H1 (cell line): ENCODE results near the gene ZMPSTE24. TPM values are rescaled to one million over a fixed set of nuclear protein-coding genes. Genes with fewer than 3 reads are reported as not detected.

Experiments
- CTCF ChIA-PET: fragments of 300-600 bp; sonication (Branson Sonifier 250); formaldehyde crosslinking; loops from one replicate; lab custom pipeline; 2021; ENCODE audit not compliant: partially characterized antibody; lab: Charles Lee
- POLR2A ChIA-PET: fragments of 300-600 bp; sonication (Branson Sonifier 250); formaldehyde crosslinking; loops from one replicate; lab custom pipeline; 2021; ENCODE audit warnings: inconsistent platforms; ENCODE audit not compliant: partially characterized antibody; lab: Charles Lee
- DNase-seq, 2 experiments: peaks; one replicate each; pipeline versions ENCODE4 v3.0.0 to v3.0.0-alpha.2; 2010 to 2022; ENCODE audit warnings: low spot score in 2 of 2, low read depth in 1 of 2, mixed read lengths in 1 of 2
- FAIRE-seq: peaks from 2 replicates; lab custom pipeline; 2011; peaks lifted over from hg19 to GRCh38; lab: Jason Lieb, UNC
- H2AFZ ChIP-seq: 2 replicates; pipeline ENCODE4 v1.8.1; 2012; ENCODE audit warnings: low read length, inconsistent platforms
- H2AK5ac ChIP-seq: 2 replicates; pipeline ENCODE4 v1.6.1; 2013; ENCODE audit warnings: low read depth, low read length
- H2BK120ac ChIP-seq: replicated peaks from 2 replicates; pipeline ENCODE3; 2013; ENCODE audit warnings: low read depth, low read length, inconsistent platforms
- H2BK12ac ChIP-seq: 2 replicates; pipeline ENCODE4 v1.6.1; 2013; ENCODE audit warnings: low read depth, low read length
- H2BK15ac ChIP-seq: 2 replicates; pipeline ENCODE4 v1.6.1; 2013; ENCODE audit warnings: low read length
- H2BK20ac ChIP-seq: 2 replicates; pipeline ENCODE4 v1.6.1; 2013; ENCODE audit warnings: low read length
- H2BK5ac ChIP-seq: 2 replicates; pipeline ENCODE4 v1.6.1; 2013; ENCODE audit warnings: low read depth, low read length
- H3K14ac ChIP-seq: 2 replicates; pipeline ENCODE4 v1.6.1; 2013; ENCODE audit warnings: inconsistent platforms; ENCODE audit not compliant: insufficient read length
- H3K18ac ChIP-seq: 2 replicates; pipeline ENCODE4 v1.6.1; 2013; ENCODE audit warnings: low read length; ENCODE audit errors: extremely low read depth
- H3K23ac ChIP-seq: 2 replicates; pipeline ENCODE4 v1.6.1; 2013; ENCODE audit warnings: inconsistent platforms; ENCODE audit not compliant: insufficient read length
- H3K23me2 ChIP-seq: 2 replicates; pipeline ENCODE4 v1.6.1; 2013; ENCODE audit warnings: low read depth, low read length
- H3K27ac ChIP-seq: 2 replicates; pipeline ENCODE4 v1.6.1; 2011; ENCODE audit warnings: low read depth, low read length, inconsistent platforms
- H3K27me3 ChIP-seq, 4 experiments: replicated peaks in 1 of 4; 1 replicate in 1 of 4; 2 replicates in 3 of 4; pipeline versions ENCODE4 v1.6.1 to v1.8.1; 2011 to 2013; ENCODE audit warnings: low read length in 3 of 4, mild to moderate bottlenecking in 3 of 4, inconsistent platforms in 2 of 4, mixed read lengths in 2 of 4, moderate library complexity in 1 of 4; ENCODE audit not compliant: control insufficient read depth in 3 of 4, insufficient read depth in 3 of 4; ENCODE audit errors: extremely low read depth in 1 of 4
- H3K36me3 ChIP-seq, 4 experiments: 2 replicates each; pipeline versions ENCODE4 v1.6.1 to v1.8.1; 2011 to 2013; ENCODE audit warnings: mild to moderate bottlenecking in 4 of 4, low read length in 3 of 4, moderate library complexity in 2 of 4, control low read depth in 1 of 4, inconsistent platforms in 1 of 4; ENCODE audit not compliant: insufficient read depth in 4 of 4, control insufficient read depth in 2 of 4
- H3K4ac ChIP-seq: replicated peaks from 2 replicates; pipeline ENCODE3; 2013; ENCODE audit warnings: low read length, low read depth, mixed read lengths, inconsistent platforms; ENCODE audit not compliant: insufficient read length
- H3K4me1 ChIP-seq, 4 experiments: replicated peaks in 1 of 4; 1 replicate in 1 of 4; 2 replicates in 3 of 4; pipeline versions ENCODE4 v1.6.1 to v1.8.1; 2011 to 2013; ENCODE audit warnings: low read length in 3 of 4, inconsistent platforms in 2 of 4, mixed read lengths in 1 of 4; ENCODE audit not compliant: insufficient read depth in 4 of 4, control insufficient read depth in 3 of 4
- H3K4me2 ChIP-seq, 2 experiments: 2 replicates each; pipeline versions ENCODE4 v1.6.1 to v1.8.1; 2011 to 2013; ENCODE audit warnings: low read depth in 2 of 2, low read length in 2 of 2, control low read depth in 1 of 2, inconsistent platforms in 1 of 2, mild to moderate bottlenecking in 1 of 2; ENCODE audit not compliant: insufficient read depth in 1 of 2
- H3K4me3 ChIP-seq, 4 experiments: fragments of 200-600, 300-600 bp in 1 of 4; sonication (generic), shearing (Covaris generic), sonication (Bioruptor Twin) in 1 of 4; 2 replicates each; pipeline versions ENCODE4 v1.5.1 to v1.8.1; 2011 to 2016; ENCODE audit warnings: low read length in 4 of 4, low read depth in 3 of 4, control low read depth in 2 of 4, inconsistent platforms in 2 of 4, mild to moderate bottlenecking in 2 of 4, mixed read lengths in 1 of 4, moderate library complexity in 1 of 4; ENCODE audit not compliant: insufficient read depth in 2 of 4; ENCODE audit errors: extremely low read depth in 1 of 4
- H3K56ac ChIP-seq: replicated peaks from 2 replicates; pipeline ENCODE3; 2013; ENCODE audit warnings: low read depth, mild to moderate bottlenecking, mixed read lengths, low read length, inconsistent platforms; ENCODE audit not compliant: insufficient read length
- H3K79me1 ChIP-seq: 2 replicates; pipeline ENCODE4 v1.6.1; 2013; ENCODE audit warnings: low read depth, low read length, control low read depth
- H3K79me2 ChIP-seq, 2 experiments: 2 replicates each; pipeline versions ENCODE4 v1.6.1 to v1.8.1; 2012 to 2013; ENCODE audit warnings: low read length in 2 of 2, mild to moderate bottlenecking in 2 of 2, inconsistent platforms in 1 of 2; ENCODE audit not compliant: insufficient read depth in 2 of 2, control insufficient read depth in 1 of 2
- H3K9ac ChIP-seq, 4 experiments: replicated peaks in 1 of 4; 1 replicate in 1 of 4; 2 replicates in 3 of 4; pipeline versions ENCODE4 v1.6.1 to v1.8.1; 2011 to 2013; ENCODE audit warnings: low read depth in 3 of 4, low read length in 3 of 4, control low read depth in 2 of 4, mild to moderate bottlenecking in 2 of 4, moderate library complexity in 2 of 4, inconsistent platforms in 1 of 4; ENCODE audit errors: extremely low read depth in 1 of 4
- H3K9me3 ChIP-seq, 2 experiments: 2 replicates each; pipeline versions ENCODE4 v1.6.1 to v1.8.1; 2012 to 2013; ENCODE audit warnings: mild to moderate bottlenecking in 2 of 2, moderate library complexity in 2 of 2, control low read depth in 1 of 2, inconsistent platforms in 1 of 2, low read depth in 1 of 2, low read length in 1 of 2, mixed read lengths in 1 of 2; ENCODE audit not compliant: insufficient read depth in 2 of 2
- H4K20me1 ChIP-seq, 2 experiments: replicated peaks in 1 of 2; 2 replicates each; pipeline versions ENCODE3 to v1.8.1; 2011 to 2013; ENCODE audit warnings: inconsistent platforms in 2 of 2, low read length in 2 of 2, mild to moderate bottlenecking in 1 of 2; ENCODE audit not compliant: insufficient read depth in 2 of 2, control insufficient read depth in 1 of 2
- H4K5ac ChIP-seq: 2 replicates; pipeline ENCODE4 v1.6.1; 2013; ENCODE audit warnings: low read length, low read depth, mixed read lengths, inconsistent platforms; ENCODE audit not compliant: insufficient read length
- H4K8ac ChIP-seq: 2 replicates; pipeline ENCODE4 v1.8.0; 2013; ENCODE audit warnings: mild to moderate bottlenecking, moderate library complexity, low read length, inconsistent platforms; ENCODE audit not compliant: insufficient read depth; ENCODE audit errors: extremely low read depth
- H4K91ac ChIP-seq: replicated peaks from 2 replicates; pipeline ENCODE3; 2013; ENCODE audit warnings: low read length, mixed read lengths, inconsistent platforms; ENCODE audit not compliant: insufficient read length
- BACH1 ChIP-seq: IDR thresholded peaks from 2 replicates; pipeline ENCODE4 v1.6.1; 2012; ENCODE audit warnings: low read length, improper control_type of control experiment
- CEBPB ChIP-seq: IDR thresholded peaks from 2 replicates; pipeline ENCODE4 v1.6.1; 2012; ENCODE audit warnings: low read depth, low read length
- EP300 ChIP-seq, 2 experiments: IDR thresholded peaks; 1 replicate in 1 of 2; 2 replicates in 1 of 2; pipeline ENCODE4 v1.6.1; 2011 to 2012; ENCODE audit warnings: low read depth in 2 of 2, low read length in 2 of 2, mild to moderate bottlenecking in 2 of 2, borderline replicate concordance in 1 of 2, inconsistent platforms in 1 of 2, moderate library complexity in 1 of 2
- GTF2F1 ChIP-seq: IDR thresholded peaks from 2 replicates; pipeline ENCODE4 v1.6.1; 2012; ENCODE audit warnings: low read depth, low read length, improper control_type of control experiment, borderline replicate concordance
- HDAC6 ChIP-seq: IDR thresholded peaks from one replicate; pipeline ENCODE4 v1.7.1; 2012; ENCODE audit warnings: low read depth, mild to moderate bottlenecking, inconsistent platforms, low read length, moderate library complexity
- JUN ChIP-seq: IDR thresholded peaks from 2 replicates; pipeline ENCODE4 v1.6.1; 2011; ENCODE audit warnings: low read depth, mild to moderate bottlenecking, improper control_type of control experiment, low read length
- NRF1 ChIP-seq: IDR thresholded peaks from 2 replicates; pipeline ENCODE4 v1.6.1; 2011; ENCODE audit warnings: mild to moderate bottlenecking, low read depth, low read length, improper control_type of control experiment
- RAD21 ChIP-seq, 2 experiments: IDR thresholded peaks in 1 of 2; conservative IDR thresholded peaks in 1 of 2; 2 replicates each; pipeline ENCODE4 v1.6.1; 2011; ENCODE audit warnings: low read depth in 2 of 2, low read length in 2 of 2, improper control_type of control experiment in 1 of 2, inconsistent platforms in 1 of 2, mild to moderate bottlenecking in 1 of 2, moderate library complexity in 1 of 2
- RNF2 ChIP-seq: fragments of 200-900, 300-1000 bp; sonication (generic); IDR thresholded peaks from 2 replicates; pipeline ENCODE4 v1.7.1; 2016; ENCODE audit warnings: borderline replicate concordance, low read depth, mild to moderate bottlenecking, antibody characterized with exemption, low read length; ENCODE audit not compliant: poor library complexity, severe bottlenecking; ENCODE audit errors: missing control alignments
- WGBS, 2 experiments: shearing (Covaris generic) in 1 of 2; methylation state at CpG; one replicate each; pipeline versions ENCODE4 v1.1.6 to v1.1.7; 2013 to 2015; ENCODE audit warnings: low lambda C conversion rate in 2 of 2, mixed read lengths in 2 of 2, inconsistent platforms in 1 of 2, low coverage in 1 of 2, missing lambda C conversion rate in 1 of 2; ENCODE audit not compliant: insufficient replicate concordance in 2 of 2, insufficient coverage in 1 of 2, insufficient read length in 1 of 2; ENCODE audit errors: extremely low coverage in 1 of 2, missing lambda C conversion rate in 1 of 2; 5-methylcytosine and 5-hydroxymethylcytosine counted together
- polyA plus RNA-seq, 7 experiments: library from polyadenylated mRNA; depleted of rRNA in 3 of 7; stranded (reverse) in 5 of 7; unstranded in 2 of 7; fragments of >200 nt in 5 of 7; fragments of 200-250 nt in 2 of 7; gene quantifications; 1 replicate in 5 of 7; 2 replicates in 1 of 7; 4 replicates in 1 of 7; pipeline versions ENCODE4 v1.2.1 to v1.2.3, GENCODE V29; 2011 to 2013; ENCODE audit warnings: missing spikeins in 2 of 7, mixed read lengths in 2 of 7
- total RNA-seq: library from RNA; stranded (reverse); fragmentation: NEBNext Ultra II Directional; extraction: Animal tissue kit (Norgen Biotek cat#: 25700); gene quantifications from 2 replicates; pipeline ENCODE4 v1.2.1, GENCODE V29; 2021

ZMPSTE24 gene
- total and polyA plus RNA-seq, 2 of the 8 experiments (the other 6 are each of a cell fraction or from before 2014, with no cell fraction given): 12.7 to 42.9 TPM

DNA sequence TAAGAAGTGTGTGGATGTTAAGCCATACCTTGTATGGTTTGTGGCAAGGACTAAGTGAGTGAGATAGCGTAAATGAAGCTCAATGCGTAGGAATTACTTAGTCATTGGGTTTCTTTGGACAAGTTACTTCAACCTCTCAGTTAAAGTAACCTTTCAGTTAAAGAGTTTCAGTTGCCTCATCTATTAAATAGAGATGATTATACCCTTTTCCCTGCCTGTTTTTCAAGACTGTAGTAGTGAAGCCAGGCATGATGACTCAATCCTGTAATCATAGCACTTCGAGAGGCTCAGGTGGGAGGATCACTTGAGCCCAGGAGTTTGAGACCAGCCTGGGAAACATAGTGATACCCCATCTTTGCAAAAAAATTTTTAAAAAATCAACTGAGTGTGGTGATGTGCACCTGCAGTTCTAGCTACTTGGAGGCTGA, 6.3 kb downstream of the ZMPSTE24 start:
- Histone ChIP-seq H4K91ac (no peak overlapping the region), H2BK12ac (no peak overlapping the region), H3K56ac (no peak overlapping the region), H4K20me1 (peaks cover 1 to 2% of the 10 kb centered on the region in 2 experiments), H3K9me3 (no peaks in the 10 kb centered on the region), H2BK20ac (no peak overlapping the region), H3K14ac (no peak overlapping the region), H2BK5ac (no peak overlapping the region), H3K79me2 (peaks cover 0 to 8% of the 10 kb centered on the region in 2 experiments; a peak in 2 of 4 replicates), H2AFZ (no peak overlapping the region), H4K8ac (no peak overlapping the region), H3K4me1 (no peaks in the 10 kb centered on the region), H3K4ac (no peak overlapping the region), H3K36me3 (peaks cover 6 to 54% (median 27%) of the 10 kb centered on the region in 4 experiments; a peak in 7 of 8 replicates), H3K23me2 (no peaks in the 10 kb centered on the region), H3K27me3 (no peaks in the 10 kb centered on the region), H2BK15ac (no peak overlapping the region), H3K4me2 (no peak overlapping the region), H3K4me3 (no peak overlapping the region), H3K18ac (no peak overlapping the region), H3K27ac (no peak overlapping the region), H3K9ac (no peak overlapping the region), H3K79me1 (no peaks in the 10 kb centered on the region), H2AK5ac (no peak overlapping the region), H4K5ac (no peak overlapping the region), H2BK120ac (no peak overlapping the region), H3K23ac (no peak overlapping the region)
- DNase-seq: no peak
- ChIA-PET CTCF (interaction anchor here (1.2 to 1.3 kb wide), 2 partner anchors 20 to 121 kb away, joined by 3 read pairs; no protein-coding TSS in a partner anchor), POLR2A (interaction anchor here (1.0 kb wide), 1 partner anchor 23 kb away, joined by 4 read pairs; no protein-coding TSS in a partner anchor)
- FAIRE-seq: no peak
- 98% methylated on average over 3 of the region's 3 CpGs; no CpG with 5 or more reads in 1 of the 2 experiments for WGBS, 2 experiments
- no peak for TF ChIP-seq CEBPB
- TF ChIP-seq NRF1: no peak
- TF ChIP-seq GTF2F1: no peak
- TF ChIP-seq BACH1: no peak
- TF ChIP-seq JUN: no peak
- no peak for TF ChIP-seq EP300 (IDR thresholded peaks at IDR 0.05; ENCODE audit: borderline replicate concordance in 1 of 2, low read depth in 2 of 2, low read length in 2 of 2)
- TF ChIP-seq RAD21 (IDR thresholded peaks at IDR 0.05 in 1 of 2, conservative IDR thresholded peaks at IDR 0.05 in 1 of 2; ENCODE audit: low read depth in 2 of 2, low read length in 2 of 2): no peak
- TF ChIP-seq RNF2: no peak
- no peak for TF ChIP-seq HDAC6
